OCI-LY3 (cell line): ENCODE data around the gene CACNA1I.

Experiments
- H2AFZ ChIP-seq: fragments of 200-600, 300-600 bp; shearing (Covaris generic); 2 replicates; pipeline ENCODE4 v1.6.0; 2014; ENCODE audit warnings: antibody characterized with exemption, low read depth, low read length
- H3K27ac ChIP-seq: fragments of 200-600, 300-600 bp; sonication (generic); 2 replicates; pipeline ENCODE4 v1.5.1; 2014; ENCODE audit warnings: mild to moderate bottlenecking, low read length, moderate library complexity, mixed read lengths
- H3K27me3 ChIP-seq: fragments of 200-600, 300-600 bp; sonication (generic); 2 replicates; pipeline ENCODE4 v1.6.1; 2014; ENCODE audit warnings: low read depth, low read length, mixed read lengths
- H3K36me3 ChIP-seq: fragments of 200-600, 300-600 bp; sonication (generic); replicated peaks from 2 replicates; pipeline ENCODE3; 2014; ENCODE audit warnings: low read depth, low read length, mixed read lengths
- H3K4me1 ChIP-seq: fragments of 300-600, 200-600 bp; sonication (generic); 2 replicates; pipeline ENCODE4 v1.6.1; 2014; ENCODE audit warnings: low read length, mixed read lengths
- H3K4me2 ChIP-seq: fragments of 200-600, 300-600 bp; sonication (generic); 2 replicates; pipeline ENCODE4 v1.6.1; 2014; ENCODE audit warnings: low read length, mixed read lengths
- H3K4me3 ChIP-seq: fragments of 300-600, 200-600 bp; sonication (generic); 2 replicates; pipeline ENCODE4 v1.5.1; 2014; ENCODE audit warnings: antibody characterized with exemption, mild to moderate bottlenecking, low read length, moderate library complexity
- H3K79me2 ChIP-seq: fragments of 300-600, 200-600 bp; shearing (Covaris generic); 2 replicates; pipeline ENCODE4 v1.6.1; 2014; ENCODE audit warnings: mild to moderate bottlenecking, low read length, mixed read lengths
- H3K9ac ChIP-seq: fragments of 300-600, 200-600 bp; shearing (Covaris generic); 2 replicates; pipeline ENCODE4 v1.6.0; 2014; ENCODE audit warnings: mild to moderate bottlenecking, low read length, moderate library complexity
- H3K9me3 ChIP-seq: fragments of 200-600, 300-600 bp; shearing (Covaris generic); 2 replicates; pipeline ENCODE4 v1.6.1; 2014; ENCODE audit warnings: low read length, mixed read lengths; ENCODE audit not compliant: insufficient read depth
- H4K20me1 ChIP-seq: fragments of 200-600, 300-600 bp; sonication (generic); 2 replicates; pipeline ENCODE4 v1.6.1; 2016; ENCODE audit warnings: low read length, mixed read lengths; ENCODE audit not compliant: insufficient read depth
- CTCF ChIP-seq: fragments of 200-600, 300-600 bp; sonication (generic); IDR thresholded peaks from 2 replicates; pipeline ENCODE4 v1.5.1; 2014; ENCODE audit warnings: antibody characterized with exemption, low read length, low read depth
- EZH2phosphoT487 ChIP-seq: fragments of 200-600 bp; shearing (Covaris generic); IDR thresholded peaks from 2 replicates; pipeline ENCODE4 v1.6.1; 2018; ENCODE audit warnings: antibody characterized with exemption, mixed run types, low read depth

The CACNA1I gene

GRCh38 chr22:39655831-39656230, 85.3 kb downstream of the CACNA1I start:
- no peak overlapping the region for H3K4me3 ChIP-seq
- no peaks in the 10 kb centered on the region for H4K20me1 ChIP-seq
- no peaks in the 10 kb centered on the region for H3K79me2 ChIP-seq
- peaks cover 15% of the 10 kb centered on the region; the same call in 1 of the 2 replicates for H3K27me3 ChIP-seq
- no peak overlapping the region for H2AFZ ChIP-seq
- H3K4me2 ChIP-seq, result no peak overlapping the region
- no peaks in the 10 kb centered on the region for H3K9me3 ChIP-seq
- TF ChIP-seq CTCF, result no peak
- no peak for TF ChIP-seq EZH2phosphoT487
- H3K36me3 ChIP-seq, result no peaks in the 10 kb centered on the region
- H3K9ac ChIP-seq, result no peak overlapping the region
- no peak overlapping the region for H3K27ac ChIP-seq
- no peaks in the 10 kb centered on the region for H3K4me1 ChIP-seq

GRCh38 chr22:39656495-39657490, 86.2 kb downstream of the CACNA1I start:
- TF ChIP-seq CTCF (no peak), EZH2phosphoT487 (no peak)
- Histone ChIP-seq H3K9me3 (no peaks in the 10 kb centered on the region), H3K36me3 (no peaks in the 10 kb centered on the region), H3K4me3 (no peak overlapping the region), H3K9ac (no peak overlapping the region), H2AFZ (no peak overlapping the region), H3K4me1 (no peaks in the 10 kb centered on the region), H3K79me2 (no peaks in the 10 kb centered on the region), H3K27me3 (peaks cover 15% of the 10 kb centered on the region; the same call in 1 of the 2 replicates), H3K4me2 (no peak overlapping the region), H4K20me1 (no peaks in the 10 kb centered on the region), H3K27ac (no peak overlapping the region)

- no peaks in the 10 kb centered on the region for H3K4me1 ChIP-seq
These were observed 87.8 kb downstream of the CACNA1I start for GRCh38 chr22:39658367-39658766.

More at GRCh38 chr22:39658367-39658766, 87.8 kb downstream of the CACNA1I start:
- TF ChIP-seq EZH2phosphoT487 (no peak), CTCF (no peak)
- H3K36me3 ChIP-seq, result no peaks in the 10 kb centered on the region
- no peak overlapping the region for H2AFZ ChIP-seq
- H3K4me2 ChIP-seq, result no peak overlapping the region
- H4K20me1 ChIP-seq, result no peaks in the 10 kb centered on the region
- H3K9me3 ChIP-seq, result no peaks in the 10 kb centered on the region
- peaks cover 15% of the 10 kb centered on the region; the same call in 1 of the 2 replicates for H3K27me3 ChIP-seq
- H3K27ac ChIP-seq, result no peak overlapping the region
- H3K9ac ChIP-seq, result no peak overlapping the region
- H3K79me2 ChIP-seq, result no peaks in the 10 kb centered on the region
- H3K4me3 ChIP-seq, result no peak overlapping the region
